ENCODE results near the gene RPS6KA3.
"Not testable (repeated sequence)": the region's sequence is repeated elsewhere in the genome, so short reads cannot be mapped to it uniquely, and the experiment has no call there.

The RPS6KA3 gene

GRCh38 chrX:20218836-20219505 lies 47.7 kb downstream of the RPS6KA3 start:
- DNase-seq (ENCODE audit: low spot score): no peak

- DNase-seq (ENCODE audit: low spot score): no peak
Measured at GRCh38 chrX:20217906-20218305, 48.8 kb downstream of the RPS6KA3 start.

- no peak for DNase-seq (ENCODE audit: low spot score)
Measured at GRCh38 chrX:20217271-20217670, 49.4 kb downstream of the RPS6KA3 start.

GRCh38 chrX:20215565-20215964 lies 51.1 kb downstream of the RPS6KA3 start:
- DNase-seq (ENCODE audit: low spot score): no peak

GRCh38 chrX:20212486-20213089 lies 54.1 kb downstream of the RPS6KA3 start:
- no peak for DNase-seq (ENCODE audit: low spot score)

GRCh38 chrX:20211261-20211786 lies 55.4 kb downstream of the RPS6KA3 start:
- DNase-seq (ENCODE audit: low spot score): no peak

GRCh38 chrX:20205927-20206708 lies 60.6 kb downstream of the RPS6KA3 start:
- no peak for DNase-seq (ENCODE audit: low spot score)

- no peak for DNase-seq (ENCODE audit: low spot score)
Measured at GRCh38 chrX:20204351-20204750, 62.4 kb downstream of the RPS6KA3 start.

GRCh38 chrX:20197641-20198210 lies 69.0 kb downstream of the RPS6KA3 start:
- DNase-seq (ENCODE audit: low spot score): no peak

- DNase-seq (ENCODE audit: low spot score): no peak
Measured at GRCh38 chrX:20189171-20189570, 77.5 kb downstream of the RPS6KA3 start.

GRCh38 chrX:20181598-20182329 lies 84.9 kb downstream of the RPS6KA3 start:
- no peak for DNase-seq (ENCODE audit: low spot score)

GRCh38 chrX:20177093-20177492 lies 89.6 kb downstream of the RPS6KA3 start:
- no peak for DNase-seq (ENCODE audit: low spot score)

GRCh38 chrX:20173856-20174255 lies 92.9 kb downstream of the RPS6KA3 start:
- DNase-seq (ENCODE audit: low spot score): no peak

- DNase-seq (ENCODE audit: low spot score): no peak
Measured at GRCh38 chrX:20173313-20173712, 93.4 kb downstream of the RPS6KA3 start.

- DNase-seq (ENCODE audit: low spot score): no peak
Measured at GRCh38 chrX:20171887-20172286, 94.8 kb downstream of the RPS6KA3 start.

GRCh38 chrX:20162516-20162915 lies 104.2 kb downstream of the RPS6KA3 start:
- not testable (repeated sequence) for DNase-seq (ENCODE audit: low spot score)

GRCh38 chrX:20159797-20160385 lies 106.8 kb downstream of the RPS6KA3 start:
- no peak for DNase-seq (ENCODE audit: low spot score)

GRCh38 chrX:20151689-20152088 lies 115.0 kb downstream of the RPS6KA3 start:
- no peak for DNase-seq (ENCODE audit: low spot score)

- DNase-seq (ENCODE audit: low spot score): no peak
Measured at GRCh38 chrX:20149326-20149725, 117.4 kb downstream of the RPS6KA3 start.

GRCh38 chrX:20147561-20147960 lies 119.1 kb downstream of the RPS6KA3 start:
- DNase-seq (ENCODE audit: low spot score): no peak

GRCh38 chrX:20144491-20144890 lies 122.2 kb downstream of the RPS6KA3 start:
- no peak for DNase-seq (ENCODE audit: low spot score)

All from left forelimb (tissue), 1 donor.